Upper lobe of right lung (tissue), 1 donor: ENCODE data around the gene TGFBI. TPM values are rescaled to one million over a fixed set of nuclear protein-coding genes. Genes with fewer than 3 reads are reported as not detected.
A peak's percentile ranks its signal among the peaks of the same experiment; 100 is the strongest.

Experiments used
- ATAC-seq: fragments of 200-7000 bp; cut with Tn5 transposase; one replicate; pipeline ENCODE4 v1.9.1; 2020; ENCODE audit warnings: mild to moderate bottlenecking, moderate library complexity
- DNase-seq: peaks from one replicate; pipeline ENCODE4 v3.0.0-alpha.2; 2020
- H3K27ac ChIP-seq: fragments of 200-600 bp; one replicate; pipeline ENCODE4 v1.8.0; 2022
- H3K27me3 ChIP-seq: fragments of 200-600 bp; one replicate; pipeline ENCODE4 v1.8.0; 2022; ENCODE audit warnings: mild to moderate bottlenecking
- H3K36me3 ChIP-seq: fragments of 200-600 bp; one replicate; pipeline ENCODE4 v1.8.0; 2022
- H3K4me1 ChIP-seq: fragments of 200-600 bp; one replicate; pipeline ENCODE4 v1.8.0; 2022
- H3K4me3 ChIP-seq: fragments of 200-600 bp; one replicate; pipeline ENCODE4 v1.8.0; 2022; ENCODE audit warnings: mild to moderate bottlenecking
- H3K9me3 ChIP-seq: fragments of 200-600 bp; one replicate; pipeline ENCODE4 v1.8.0; 2022
- CTCF ChIP-seq: fragments of 200-600 bp; IDR thresholded peaks from one replicate; pipeline ENCODE4 v1.8.0; 2022; ENCODE audit warnings: antibody characterized with exemption
- intact Hi-C: fragments of 100-400 bp; cut with DNase I; formaldehyde crosslinking; loops from one replicate; pipeline ENCODE4 v1.11.0; 2022
- total RNA-seq: library from RNA; stranded (reverse); fragmentation: NEBNext Ultra II Directional; extraction: Animal tissue kit (Norgen Biotek cat#: 25700); gene quantifications from one replicate; pipeline ENCODE4 v1.2.1, GENCODE V29; 2021
- donor health status: DM: no; HTN: yes; CAD: no; lungs with severe emphysema.

Gene TGFBI
- total RNA-seq, 1 donor from 2014 or later, result 96.7 TPM

- Histone ChIP-seq H3K27ac (no peak overlapping the region), H3K4me3 (no peak overlapping the region), H3K9me3 (no peaks in the 10 kb centered on the region), H3K4me1 (peaks cover 10% of the 10 kb centered on the region), H3K27me3 (no peaks in the 10 kb centered on the region), H3K36me3 (no peaks in the 10 kb centered on the region)
- intact Hi-C loops, result no loop called here
- no peak for DNase-seq
- TF ChIP-seq CTCF, result no peak
- peak; percentile 59 for ATAC-seq
Observed at GRCh38 chr5:136104306-136104965, 75.6 kb downstream of the TGFBI start.

- Histone ChIP-seq H3K36me3 (no peaks in the 10 kb centered on the region), H3K27me3 (no peaks in the 10 kb centered on the region), H3K4me1 (peaks cover 10% of the 10 kb centered on the region), H3K4me3 (no peak overlapping the region), H3K9me3 (no peaks in the 10 kb centered on the region), H3K27ac (no peak overlapping the region)
- no peak for TF ChIP-seq CTCF
- no peak for ATAC-seq
- DNase-seq, result no peak
- intact Hi-C loops, result no loop called here
Observed at GRCh38 chr5:136106351-136107031, 77.7 kb downstream of the TGFBI start.

- Histone ChIP-seq H3K9me3 (no peaks in the 10 kb centered on the region), H3K27me3 (no peaks in the 10 kb centered on the region), H3K36me3 (no peaks in the 10 kb centered on the region), H3K4me3 (no peak overlapping the region), H3K4me1 (peaks cover 10% of the 10 kb centered on the region), H3K27ac (no peak overlapping the region)
- intact Hi-C loops, result no loop called here
- no peak for TF ChIP-seq CTCF
- ATAC-seq (no peak), DNase-seq (no peak)
Observed at GRCh38 chr5:136108180-136108611, 79.4 kb downstream of the TGFBI start.

- no peak for TF ChIP-seq CTCF
- DNase-seq (no peak), ATAC-seq (no peak)
- intact Hi-C loops, result no loop called here
- Histone ChIP-seq H3K4me3 (no peak overlapping the region), H3K27me3 (no peaks in the 10 kb centered on the region), H3K9me3 (no peaks in the 10 kb centered on the region), H3K4me1 (peaks cover 10% of the 10 kb centered on the region), H3K27ac (no peak overlapping the region), H3K36me3 (no peaks in the 10 kb centered on the region)
Observed at GRCh38 chr5:136108766-136109165, 80.0 kb downstream of the TGFBI start.

GRCh38 chr5:136109453-136110135, 80.8 kb downstream of the TGFBI start:
- intact Hi-C loops, result no loop called here
- DNase-seq (no peak), ATAC-seq (no peak)
- no peaks in the 10 kb centered on the region for H3K36me3 ChIP-seq
- TF ChIP-seq CTCF, result no peak
- no peak overlapping the region for H3K4me3 ChIP-seq
- peaks cover 3% of the 10 kb centered on the region for H3K4me1 ChIP-seq
- H3K9me3 ChIP-seq, result no peaks in the 10 kb centered on the region
- no peak overlapping the region for H3K27ac ChIP-seq
- no peaks in the 10 kb centered on the region for H3K27me3 ChIP-seq

Other genes with a start within 250 kb of the TGFBI start
- not detected for gene SLC25A48, start 194.3 kb upstream of the TGFBI start, total RNA-seq
- not detected for gene IL9, start 133.1 kb upstream of the TGFBI start, total RNA-seq
- gene LECT2, start 74.0 kb upstream of the TGFBI start, total RNA-seq, result not detected
- gene SMAD5, start 103.9 kb downstream of the TGFBI start, total RNA-seq, result 52.7 TPM
- gene SMIM32, start 164.2 kb downstream of the TGFBI start, total RNA-seq, result not detected